NT2/D1 (cell line): ENCODE data around the gene TEX55.
"Not testable (repeated sequence)": the region's sequence is repeated elsewhere in the genome, so short reads cannot be mapped to it uniquely, and the experiment has no call there.

Source experiments
- DNase-seq: peaks from one replicate; pipeline ENCODE4 v3.0.0-alpha.2; 2011; ENCODE audit warnings: low read depth, low spot score
- H3K27me3 ChIP-seq: 2 replicates; pipeline ENCODE4 v1.6.0; 2011; ENCODE audit warnings: mild to moderate bottlenecking; ENCODE audit not compliant: insufficient read length, insufficient read depth
- H3K36me3 ChIP-seq: 2 replicates; pipeline ENCODE4 v1.6.1; 2011; ENCODE audit warnings: mild to moderate bottlenecking, low read length, mixed read lengths; ENCODE audit not compliant: insufficient read depth, insufficient read length
- H3K4me1 ChIP-seq: 2 replicates; pipeline ENCODE4 v1.5.1; 2011; ENCODE audit not compliant: insufficient read depth, insufficient read length
- H3K4me3 ChIP-seq: 2 replicates; pipeline ENCODE4 v1.5.1; 2011; ENCODE audit warnings: low read depth; ENCODE audit not compliant: insufficient read length
- H3K9ac ChIP-seq: 2 replicates; pipeline ENCODE4 v1.6.0; 2011; ENCODE audit warnings: low read depth; ENCODE audit not compliant: insufficient read length
- H3K9me3 ChIP-seq: 2 replicates; pipeline ENCODE4 v1.5.1; 2011; ENCODE audit warnings: mild to moderate bottlenecking, low read length; ENCODE audit not compliant: insufficient read depth
- SUZ12 ChIP-seq: IDR thresholded peaks from 2 replicates; pipeline ENCODE4 v1.6.1; 2011; ENCODE audit not compliant: insufficient read length, insufficient read depth; ENCODE audit errors: extremely low read depth
- YY1 ChIP-seq: IDR thresholded peaks from 2 replicates; pipeline ENCODE4 v1.6.1; 2011; ENCODE audit not compliant: insufficient read length, insufficient read depth
- ZNF274 ChIP-seq: IDR thresholded peaks from 2 replicates; pipeline ENCODE4 v1.6.1; 2011; ENCODE audit warnings: mild to moderate bottlenecking, low read depth, low read length

The TEX55 gene

DNA sequence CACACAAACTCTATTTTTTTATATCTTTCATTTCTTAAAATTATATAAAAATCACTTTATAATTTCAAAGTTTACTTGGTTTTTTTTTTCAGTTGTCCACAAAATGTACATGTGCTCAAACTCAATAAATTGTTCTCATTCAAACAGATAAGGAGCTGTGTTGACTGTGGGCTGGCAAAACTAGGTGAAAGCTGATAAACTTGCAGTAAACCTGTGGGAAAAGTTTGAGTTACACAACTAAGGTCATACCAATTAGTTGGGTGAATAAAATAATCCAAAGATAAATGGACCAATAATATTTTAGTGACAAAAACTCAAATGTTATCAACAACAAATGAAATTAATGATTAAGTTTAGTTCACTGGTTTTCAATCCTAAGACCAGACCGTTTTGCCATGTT lies 14.8 kb downstream of the TEX55 start:
- Histone ChIP-seq H3K4me1 (no peaks in the 10 kb centered on the region), H3K9ac (no peak overlapping the region), H3K27me3 (no peaks in the 10 kb centered on the region), H3K9me3 (peaks cover 28% of the 10 kb centered on the region), H3K4me3 (no peak overlapping the region), H3K36me3 (no peaks in the 10 kb centered on the region)
- DNase-seq, result no peak
- TF ChIP-seq SUZ12, result no peak
- no peak for TF ChIP-seq ZNF274
- no peak for TF ChIP-seq YY1

DNA sequence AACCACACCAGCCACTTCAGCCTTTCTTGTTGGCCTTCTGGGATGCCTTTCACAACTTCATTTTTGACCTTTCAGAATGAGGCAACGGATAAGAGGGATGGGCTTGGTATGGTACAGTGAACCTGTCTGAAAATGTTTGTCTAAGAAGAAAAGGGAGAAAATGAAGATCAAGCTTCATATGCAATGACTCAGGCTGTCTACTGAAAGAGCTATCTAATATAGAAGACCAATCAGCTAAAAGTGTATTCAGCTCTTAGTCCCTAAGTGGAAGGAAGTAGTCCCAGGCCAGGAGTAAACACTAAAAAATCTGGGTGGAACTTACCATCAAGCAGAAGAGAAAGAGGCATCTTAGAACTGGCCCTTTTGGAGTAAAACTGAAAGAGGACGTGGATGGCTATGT lies 15.3 kb downstream of the TEX55 start:
- no peak overlapping the region for H3K4me3 ChIP-seq
- H3K9ac ChIP-seq, result no peak overlapping the region
- H3K36me3 ChIP-seq, result no peaks in the 10 kb centered on the region
- H3K9me3 ChIP-seq, result peaks cover 28% of the 10 kb centered on the region
- H3K4me1 ChIP-seq, result no peaks in the 10 kb centered on the region
- TF ChIP-seq YY1 (no peak), SUZ12 (no peak), ZNF274 (no peak)
- DNase-seq, result no peak
- no peaks in the 10 kb centered on the region for H3K27me3 ChIP-seq

DNA sequence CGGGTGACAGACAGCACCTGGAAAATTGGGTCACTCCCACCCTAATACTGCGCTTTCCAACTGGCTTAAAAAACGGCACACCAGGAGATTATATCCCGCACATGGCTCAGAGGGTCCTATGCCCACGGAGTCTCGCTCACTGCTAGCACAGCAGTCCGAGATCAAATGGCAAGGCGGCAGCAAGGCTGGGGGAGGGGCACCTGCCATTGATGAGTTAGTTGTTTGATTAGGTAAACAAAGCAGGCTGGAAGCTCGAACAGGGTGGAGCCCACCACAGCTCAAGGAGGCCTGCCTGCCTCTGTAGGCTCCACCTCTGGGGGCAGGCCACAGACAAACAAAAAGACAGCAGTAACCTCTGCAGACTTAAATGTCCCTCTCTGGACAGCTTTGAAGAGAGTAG lies 18.8 kb downstream of the TEX55 start:
- not testable (repeated sequence) for DNase-seq, H3K4me1 ChIP-seq, H3K36me3 ChIP-seq, H3K9ac ChIP-seq, H3K27me3 ChIP-seq, H3K4me3 ChIP-seq
- H3K9me3 ChIP-seq, result peaks cover 28% of the 10 kb centered on the region

DNA sequence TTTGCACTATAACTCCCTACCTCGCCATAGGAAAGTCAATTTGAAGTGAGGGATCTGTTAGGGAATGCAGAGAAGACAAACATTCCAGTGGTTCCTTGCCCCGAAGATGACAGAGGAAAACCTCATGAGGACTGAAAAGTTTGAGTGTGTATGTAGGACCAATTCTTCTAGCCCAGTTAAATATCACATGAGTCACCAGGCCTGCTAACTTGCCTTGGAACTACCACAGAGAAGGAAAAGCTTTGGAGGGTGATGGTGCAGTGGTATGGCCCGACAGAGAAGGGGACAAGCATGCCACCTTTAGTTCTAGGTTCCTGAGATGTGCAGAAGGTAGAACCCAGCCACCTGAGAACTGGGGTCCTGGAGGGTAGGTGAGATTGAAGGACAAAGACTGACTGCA lies 24.9 kb downstream of the TEX55 start:
- Histone ChIP-seq H3K4me1 (no peaks in the 10 kb centered on the region), H3K36me3 (no peaks in the 10 kb centered on the region), H3K4me3 (no peak overlapping the region), H3K9ac (no peak overlapping the region), H3K27me3 (peaks cover 3% of the 10 kb centered on the region), H3K9me3 (no peaks in the 10 kb centered on the region)
- DNase-seq, result no peak
- TF ChIP-seq SUZ12 (no peak), ZNF274 (no peak)

DNA sequence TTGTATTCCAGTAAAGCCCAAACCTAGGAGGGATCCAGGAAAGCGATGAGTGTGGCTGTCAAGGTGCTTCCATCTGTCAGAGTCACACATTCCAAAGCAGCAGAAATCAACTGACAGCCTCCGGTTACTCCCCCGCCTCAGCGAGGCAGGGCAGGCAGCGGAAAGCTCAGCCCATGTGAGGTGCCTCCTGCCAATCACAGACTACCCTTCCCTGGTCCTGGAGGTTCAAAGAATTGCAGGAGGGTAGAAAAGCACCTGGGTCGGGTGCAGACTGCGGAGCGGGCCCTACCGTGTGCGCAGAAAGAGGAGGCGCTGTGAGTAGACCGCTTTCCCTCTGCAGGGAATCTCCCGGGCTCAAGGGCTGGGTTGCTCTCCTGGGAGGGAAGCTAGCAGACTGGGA lies 27.4 kb downstream of the TEX55 start, which contains the start of gene UPK1B:
TSS of gene UPK1B (plus strand) at position 274 of the 400 bp plus-strand sequence. CDS start 13,144 bp downstream, outside the sequence.
- TF ChIP-seq YY1 (no peak), SUZ12 (no peak), ZNF274 (no peak)
- Histone ChIP-seq H3K4me3 (no peak within 1 kb of the TSS), H3K36me3 (no peaks in the 10 kb centered on the region), H3K9me3 (no peaks in the 10 kb centered on the region), H3K27me3 (peaks cover 3% of the 10 kb centered on the region), H3K4me1 (no peaks in the 10 kb centered on the region), H3K9ac (no peak within 1 kb of the TSS)
- peak; percentile 27 for DNase-seq

DNA sequence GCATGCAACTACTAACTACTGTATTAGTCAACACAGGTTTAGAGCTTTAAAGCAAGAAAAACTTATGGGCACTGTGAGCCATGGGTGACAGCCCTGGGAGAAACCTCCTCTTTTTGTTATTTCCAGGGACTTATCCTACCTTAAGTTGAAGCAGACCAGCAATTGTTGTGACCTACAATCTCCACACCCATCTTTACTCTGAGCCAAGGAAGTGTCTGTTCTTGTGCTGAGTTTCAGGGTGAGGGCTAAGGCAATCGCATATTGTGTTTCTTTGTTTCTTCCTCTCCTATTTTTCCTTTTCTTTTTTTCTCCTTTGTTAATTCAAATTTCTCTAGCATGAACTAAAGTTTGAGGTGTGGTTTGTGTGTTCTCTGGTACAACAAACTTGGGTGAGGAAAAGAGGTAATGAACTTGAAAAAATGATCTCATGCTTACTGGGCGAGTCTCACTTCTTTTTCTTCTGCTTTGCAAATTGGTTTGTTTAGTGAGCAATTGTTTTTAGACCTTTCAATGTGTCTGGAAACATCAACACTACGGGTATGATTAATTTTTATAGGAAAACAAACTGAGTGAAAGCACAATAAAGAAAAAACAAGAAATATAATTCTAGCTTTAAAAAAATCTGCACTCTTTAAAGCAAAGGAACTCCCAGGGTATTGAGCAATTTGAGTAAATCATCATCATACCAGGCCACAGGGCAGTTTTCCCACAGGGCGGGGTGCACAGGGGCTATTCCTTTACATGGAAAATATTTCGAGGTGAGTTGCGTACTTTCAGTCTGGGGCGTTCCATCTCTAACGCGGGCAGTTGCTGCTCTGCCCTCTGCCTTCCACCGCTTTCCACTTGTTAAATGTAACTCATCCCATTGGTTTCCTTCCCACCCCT lies 30.1 kb downstream of the TEX55 start:
- TF ChIP-seq YY1 (no peak), ZNF274 (no peak), SUZ12 (no peak)
- Histone ChIP-seq H3K4me1 (no peaks in the 10 kb centered on the region), H3K36me3 (no peaks in the 10 kb centered on the region), H3K27me3 (peaks cover 3% of the 10 kb centered on the region), H3K9ac (no peak overlapping the region), H3K4me3 (no peak overlapping the region), H3K9me3 (no peaks in the 10 kb centered on the region)
- no peak for DNase-seq

DNA sequence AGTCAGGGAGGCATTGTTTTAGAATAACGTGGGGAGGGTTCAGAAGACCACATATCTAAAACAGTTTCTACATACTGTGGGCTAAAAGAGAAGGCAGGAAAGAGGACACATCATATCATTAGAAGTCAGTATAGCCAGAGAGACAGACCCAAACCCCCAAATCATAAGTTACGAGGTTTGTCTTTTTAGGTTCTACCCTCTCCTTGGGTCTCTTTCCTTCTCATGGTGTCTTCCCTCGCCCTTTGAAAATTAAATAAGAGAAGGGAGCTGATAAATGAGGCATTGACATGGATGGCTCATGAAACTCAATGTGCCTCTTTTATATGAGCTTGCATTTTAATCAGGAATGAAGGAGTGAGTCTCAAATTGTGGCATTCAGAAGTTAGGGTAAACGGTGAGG lies 30.8 kb downstream of the TEX55 start:
- no peak overlapping the region for H3K4me3 ChIP-seq
- DNase-seq, result no peak

DNA sequence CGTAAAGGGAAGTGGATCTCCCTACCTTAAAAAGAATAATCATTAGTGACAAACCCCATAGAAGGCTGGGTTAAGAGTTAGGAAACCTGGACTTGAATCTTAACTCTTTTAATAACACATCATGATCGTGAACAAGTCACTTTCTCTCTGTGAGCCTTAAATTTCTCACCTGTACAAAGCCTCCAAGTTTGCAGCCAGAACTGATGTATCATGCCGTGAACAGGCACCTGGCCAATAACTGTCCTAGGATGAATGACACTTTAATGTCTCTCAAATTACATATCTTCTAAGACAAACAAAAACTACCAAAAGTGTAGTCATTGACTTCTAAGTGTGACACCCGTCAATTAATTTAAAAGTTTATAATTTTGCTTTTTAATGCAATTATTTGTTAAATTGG lies 31.4 kb downstream of the TEX55 start:
- peaks cover 2% of the 10 kb centered on the region for H3K4me1 ChIP-seq

More for the DNA sequence above, 30.8 kb downstream of the TEX55 start:
- H3K4me1 ChIP-seq, result peaks cover under 1% of the 10 kb centered on the region
- peaks cover 3% of the 10 kb centered on the region for H3K27me3 ChIP-seq
- no peak for TF ChIP-seq ZNF274
- TF ChIP-seq SUZ12, result no peak
- no peak for TF ChIP-seq YY1
- H3K9me3 ChIP-seq, result no peaks in the 10 kb centered on the region
- no peaks in the 10 kb centered on the region for H3K36me3 ChIP-seq
- no peak overlapping the region for H3K9ac ChIP-seq

More for the DNA sequence above, 31.4 kb downstream of the TEX55 start:
- TF ChIP-seq SUZ12, result no peak
- TF ChIP-seq ZNF274, result no peak
- no peak for TF ChIP-seq YY1
- no peaks in the 10 kb centered on the region for H3K36me3 ChIP-seq
- H3K27me3 ChIP-seq, result peaks cover under 1% of the 10 kb centered on the region
- no peak overlapping the region for H3K9ac ChIP-seq
- no peaks in the 10 kb centered on the region for H3K9me3 ChIP-seq
- H3K4me3 ChIP-seq, result no peak overlapping the region
- DNase-seq, result no peak
